ENCODE results near the gene TAOK2.
A peak's percentile ranks its signal among the peaks of the same experiment; 100 is the strongest.
"Not testable (repeated sequence)": the region's sequence is repeated elsewhere in the genome, so short reads cannot be mapped to it uniquely, and the experiment has no call there.

The TAOK2 gene

GRCh38 chr16:30023586-30023985 lies 49.9 kb downstream of the TAOK2 start:
- no peak for DNase-seq (ENCODE audit: low read depth, low spot score)

- no peak for DNase-seq (ENCODE audit: low read depth, low spot score)
These were observed 50.8 kb downstream of the TAOK2 start for GRCh38 chr16:30024451-30024850.

GRCh38 chr16:30025156-30025555 lies 51.5 kb downstream of the TAOK2 start:
- no peak for DNase-seq (ENCODE audit: low read depth, low spot score)

GRCh38 chr16:30025574-30025973 lies 51.9 kb downstream of the TAOK2 start:
- DNase-seq (ENCODE audit: low read depth, low spot score), result no peak

GRCh38 chr16:30026449-30026848 lies 52.8 kb downstream of the TAOK2 start:
- DNase-seq (ENCODE audit: low read depth, low spot score), result no peak

GRCh38 chr16:30027588-30028437 lies 54.1 kb downstream of the TAOK2 start:
- no peak for DNase-seq (ENCODE audit: low read depth, low spot score)

- no peak for DNase-seq (ENCODE audit: low read depth, low spot score)
These were observed 54.9 kb downstream of the TAOK2 start for GRCh38 chr16:30028438-30029076.

GRCh38 chr16:30030011-30030685 lies 56.5 kb downstream of the TAOK2 start:
- no peak for DNase-seq (ENCODE audit: low read depth, low spot score)

- no peak for DNase-seq (ENCODE audit: low read depth, low spot score)
These were observed 57.3 kb downstream of the TAOK2 start, which contains the start of gene TLCD3B for GRCh38 chr16:30030841-30031413. Gene TLCD3B (minus strand): TSS chr16:30031271. CDS start chr16:30030527, 744 bp downstream.

- no peak for DNase-seq (ENCODE audit: low read depth, low spot score)
These were observed 57.8 kb downstream of the TAOK2 start for GRCh38 chr16:30031477-30031918.

GRCh38 chr16:30032083-30032819 lies 58.6 kb downstream of the TAOK2 start:
- peak; percentile 29 for DNase-seq (ENCODE audit: low read depth, low spot score)

- no peak for DNase-seq (ENCODE audit: low read depth, low spot score)
These were observed 59.6 kb downstream of the TAOK2 start for GRCh38 chr16:30033270-30033669.

GRCh38 chr16:30040221-30040620 lies 66.6 kb downstream of the TAOK2 start:
- no peak for DNase-seq (ENCODE audit: low read depth, low spot score)

GRCh38 chr16:30040690-30041089 lies 67.0 kb downstream of the TAOK2 start:
- not testable (repeated sequence) for DNase-seq (ENCODE audit: low read depth, low spot score)

GRCh38 chr16:30041841-30042240 lies 68.2 kb downstream of the TAOK2 start:
- no peak for DNase-seq (ENCODE audit: low read depth, low spot score)

All from smooth muscle cell of the brain vasculature (primary cell).